HEK293 (cell line): Measurements from ENCODE around the gene WDR18.
A peak's percentile ranks its signal among the peaks of the same experiment; 100 is the strongest.

Source experiments
- CTCF ChIA-PET: fragments of 350-600 bp; formaldehyde crosslinking; extraction: SDS; loops from one replicate; lab custom pipeline; 2021; ENCODE audit warnings: antibody characterized with exemption; lab: Yijun Ruan, JAX
- POLR2A ChIA-PET: fragments of 300-600 bp; formaldehyde crosslinking; extraction: SDS; loops from one replicate; lab custom pipeline; 2020; ENCODE audit warnings: antibody characterized with exemption, inconsistent platforms; lab: Yijun Ruan, JAX
- H3K27ac ChIP-seq: fragments of 200-500 bp; sonication (Bioruptor generic); 2 replicates; pipeline ENCODE4 v1.5.1; 2014; ENCODE audit warnings: low read depth, low read length, control low read depth, inconsistent platforms; ENCODE audit errors: extremely low read depth
- H3K36me3 ChIP-seq, 2 experiments: fragments of 200-500 bp in 1 of 2; sonication (Bioruptor generic) in 1 of 2; 1 replicate in 1 of 2; 2 replicates in 1 of 2; pipeline ENCODE4 v1.5.1; 2014 to 2017; ENCODE audit warnings: inconsistent platforms in 2 of 2, low read length in 2 of 2; ENCODE audit not compliant: control insufficient read depth in 2 of 2, insufficient read depth in 1 of 2
- H3K4me1 ChIP-seq: fragments of 200-500 bp; sonication (Bioruptor generic); 2 replicates; pipeline ENCODE4 v1.5.1; 2014; ENCODE audit warnings: mild to moderate bottlenecking, low read length, inconsistent platforms; ENCODE audit not compliant: control insufficient read depth, insufficient read depth
- H3K4me3 ChIP-seq: 2 replicates; pipeline ENCODE4 v1.5.1; 2011; ENCODE audit warnings: low read depth, mild to moderate bottlenecking, control low read depth, low read length, moderate library complexity
- H3K9me3 ChIP-seq: fragments of 200-500 bp; sonication (Bioruptor generic); 2 replicates; pipeline ENCODE4 v1.5.1; 2014; ENCODE audit warnings: low read depth, low read length, inconsistent platforms; ENCODE audit not compliant: control insufficient read depth, insufficient read depth
- KLF1 ChIP-seq: fragments of 450-650 bp; formaldehyde crosslinking; IDR thresholded peaks from 2 replicates; pipeline ENCODE4 v1.5.1; 2016; ENCODE audit warnings: missing biosample characterization, missing genetic modification characterization
- KLF16 ChIP-seq: fragments of 450-650 bp; formaldehyde crosslinking; IDR thresholded peaks from 2 replicates; pipeline ENCODE4 v1.5.1; 2017; ENCODE audit warnings: missing biosample characterization, missing genetic modification characterization
- KLF8 ChIP-seq: fragments of 450-650 bp; formaldehyde crosslinking; IDR thresholded peaks from 2 replicates; pipeline ENCODE4 v1.5.1; 2016; ENCODE audit warnings: missing biosample characterization, missing genetic modification characterization
- MYNN ChIP-seq: fragments of 450-650 bp; formaldehyde crosslinking; IDR thresholded peaks from 2 replicates; pipeline ENCODE4 v1.5.1; 2016; ENCODE audit warnings: missing biosample characterization, missing genetic modification characterization, borderline replicate concordance
- ZFP41 ChIP-seq: fragments of 450-650 bp; formaldehyde crosslinking; IDR thresholded peaks from 2 replicates; pipeline ENCODE4 v1.5.1; 2016; ENCODE audit warnings: missing biosample characterization, missing genetic modification characterization, borderline replicate concordance
- ZNF529 ChIP-seq: fragments of 450-650 bp; formaldehyde crosslinking; IDR thresholded peaks from 2 replicates; pipeline ENCODE4 v1.5.1; 2017; ENCODE audit warnings: missing genetic modification characterization, missing biosample characterization; ENCODE audit not compliant: insufficient replicate concordance
- ZNF558 ChIP-seq: fragments of 450-650 bp; formaldehyde crosslinking; IDR thresholded peaks from 2 replicates; pipeline ENCODE4 v1.5.1; 2016; ENCODE audit warnings: missing biosample characterization, missing genetic modification characterization
- ZNF600 ChIP-seq: fragments of 450-650 bp; formaldehyde crosslinking; IDR thresholded peaks from 2 replicates; pipeline ENCODE4 v1.5.1; 2016; ENCODE audit warnings: missing biosample characterization, missing genetic modification characterization
- ZNF658 ChIP-seq: fragments of 450-650 bp; formaldehyde crosslinking; IDR thresholded peaks from 2 replicates; pipeline ENCODE4; 2016; ENCODE audit warnings: missing biosample characterization, missing genetic modification characterization
- ZNF791 ChIP-seq: fragments of 450-650 bp; formaldehyde crosslinking; IDR thresholded peaks from 2 replicates; pipeline ENCODE4 v1.5.1; 2016; ENCODE audit warnings: missing biosample characterization, missing genetic modification characterization
- TF ChIP-seq, protein P1 (sequence below): fragments of 450-650 bp; formaldehyde crosslinking; IDR thresholded peaks from 2 replicates; pipeline ENCODE4 v1.5.1; 2017; ENCODE audit warnings: missing biosample characterization, missing genetic modification characterization
- TF ChIP-seq, protein P2 (sequence below): fragments of 450-650 bp; formaldehyde crosslinking; IDR thresholded peaks from 2 replicates; pipeline ENCODE4 v1.5.1; 2016; ENCODE audit warnings: missing biosample characterization, missing genetic modification characterization
- TF ChIP-seq, protein P3 (sequence below): fragments of 450-650 bp; formaldehyde crosslinking; IDR thresholded peaks from 2 replicates; pipeline ENCODE4 v1.5.1; 2016; ENCODE audit warnings: missing biosample characterization, missing genetic modification characterization
- TF ChIP-seq, protein P4 (sequence below): fragments of 450-650 bp; formaldehyde crosslinking; IDR thresholded peaks from 2 replicates; pipeline ENCODE4 v1.5.1; 2016; ENCODE audit warnings: missing biosample characterization, missing genetic modification characterization
- TF ChIP-seq, protein P5 (sequence below): fragments of 450-650 bp; formaldehyde crosslinking; IDR thresholded peaks from 2 replicates; pipeline ENCODE4 v1.5.0; 2017; ENCODE audit warnings: missing biosample characterization, missing genetic modification characterization, borderline replicate concordance
- TF ChIP-seq, protein P6 (sequence below): fragments of 450-650 bp; formaldehyde crosslinking; IDR thresholded peaks from 2 replicates; pipeline ENCODE4 v1.5.1; 2016; ENCODE audit warnings: missing biosample characterization, missing genetic modification characterization

Gene WDR18

DNA sequence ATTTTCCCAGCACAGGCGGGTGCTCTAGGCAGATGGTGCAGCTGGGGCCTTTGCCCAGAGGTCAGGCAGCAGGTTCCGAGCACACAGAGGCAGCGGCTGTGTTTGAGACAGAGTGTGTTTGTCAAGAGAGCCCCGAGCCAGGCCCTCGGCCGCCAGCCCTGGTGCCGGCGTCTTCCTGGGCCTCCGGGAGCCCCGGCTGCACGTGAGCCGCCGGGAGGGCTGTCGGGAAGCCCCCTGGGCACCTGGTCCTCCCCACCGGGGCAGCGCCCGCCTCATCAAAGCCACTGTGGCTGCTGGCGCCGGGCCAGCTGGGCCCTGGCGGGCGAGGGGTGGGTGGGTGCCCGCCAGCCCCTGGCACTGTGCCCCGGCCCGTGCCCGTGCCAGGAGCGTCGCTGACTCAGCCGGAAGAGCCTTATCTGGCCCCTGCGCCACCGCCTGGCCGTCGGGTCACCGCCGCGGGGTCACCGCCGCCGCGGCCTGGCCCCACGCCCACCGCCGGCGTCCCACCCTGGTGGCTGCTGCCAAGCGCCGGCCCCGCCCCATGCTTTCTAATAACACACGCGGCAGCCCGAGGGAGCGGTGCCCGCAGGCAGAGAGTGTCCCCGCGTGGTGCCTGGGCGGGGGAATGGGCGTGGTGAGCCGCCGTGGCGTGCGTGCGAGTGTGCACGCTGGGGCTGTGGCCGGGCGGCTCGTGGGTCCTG lies 43.4 kb upstream of the WDR18 start:
- CTCF ChIA-PET = no interaction called here
- no peaks in the 10 kb centered on the region for H3K4me1 ChIP-seq
- TF ChIP-seq ZNF529 (tag by site-specific recombination) = no peak
- TF ChIP-seq KLF1 (tag by site-specific recombination) = peak; percentile 57
- TF ChIP-seq, all 188 proteins: peak for 1
- Histone ChIP-seq H3K36me3 (peaks cover 0 to 38% of the 10 kb centered on the region in 2 experiments; a peak in 1 of 3 replicates), H3K4me3 (no peak overlapping the region), H3K27ac (no peak overlapping the region), H3K9me3 (no peaks in the 10 kb centered on the region)
- POLR2A ChIA-PET = interaction anchor here (0.6 kb wide), 1 partner anchor 26 kb away, joined by 3 read pairs; no protein-coding TSS in a partner anchor

DNA sequence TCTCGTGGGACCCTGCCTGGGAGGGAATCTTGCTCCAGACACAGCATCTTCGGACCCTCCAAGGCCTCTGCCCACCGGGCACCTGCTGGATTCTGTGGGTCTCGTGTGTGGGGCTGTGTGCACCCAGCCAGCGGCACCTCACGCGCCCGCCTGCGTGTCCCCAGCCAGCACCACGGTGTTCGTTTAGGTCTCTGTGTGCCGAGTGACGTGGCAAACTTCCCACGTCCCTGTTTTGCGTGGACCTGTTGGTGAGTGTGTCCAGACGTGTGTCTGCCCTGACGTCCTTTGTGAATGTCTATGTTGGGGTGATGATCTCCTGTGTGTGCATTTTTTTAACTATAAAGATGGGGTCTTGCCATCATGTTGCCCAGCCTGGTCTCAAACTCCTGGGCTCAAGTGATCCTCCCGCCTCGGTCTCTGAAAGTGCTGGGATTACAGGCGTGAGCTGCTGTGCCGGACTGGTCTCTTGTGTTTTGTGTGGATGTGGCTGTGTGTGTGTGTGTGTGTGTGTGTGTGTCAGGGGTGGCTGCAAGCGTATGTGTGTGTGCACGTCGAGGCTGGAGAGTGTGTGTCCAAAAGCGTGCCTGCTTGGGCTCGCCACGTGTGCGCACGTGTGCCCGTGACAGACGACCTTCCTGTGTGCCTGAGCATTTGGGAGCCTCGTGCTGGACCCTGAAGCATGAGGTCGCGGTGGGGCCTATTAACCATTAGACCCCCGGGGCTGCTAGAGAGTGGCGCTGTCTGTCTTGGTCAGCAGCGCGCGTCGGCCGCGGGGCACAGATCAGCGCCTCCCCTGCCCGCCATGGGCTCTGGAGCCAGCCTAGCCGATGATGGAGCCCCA lies 42.6 kb upstream of the WDR18 start:
- CTCF ChIA-PET = interaction anchor here (0.6 kb wide), 1 partner anchor 19 kb away, joined by 4 read pairs; no protein-coding TSS in a partner anchor
- Histone ChIP-seq H3K36me3 (peaks cover 0 to 35% of the 10 kb centered on the region in 2 experiments; a peak in 1 of 3 replicates), H3K9me3 (no peaks in the 10 kb centered on the region)
- TF ChIP-seq ZNF600 (tag by site-specific recombination) (peak; percentile 53; the same call in 1 of the 2 replicates), KLF8 (tag by site-specific recombination) (0 out of 2 replicates have a peak, but pooled peaks have one; percentile 29)
- TF ChIP-seq, protein P1, sequence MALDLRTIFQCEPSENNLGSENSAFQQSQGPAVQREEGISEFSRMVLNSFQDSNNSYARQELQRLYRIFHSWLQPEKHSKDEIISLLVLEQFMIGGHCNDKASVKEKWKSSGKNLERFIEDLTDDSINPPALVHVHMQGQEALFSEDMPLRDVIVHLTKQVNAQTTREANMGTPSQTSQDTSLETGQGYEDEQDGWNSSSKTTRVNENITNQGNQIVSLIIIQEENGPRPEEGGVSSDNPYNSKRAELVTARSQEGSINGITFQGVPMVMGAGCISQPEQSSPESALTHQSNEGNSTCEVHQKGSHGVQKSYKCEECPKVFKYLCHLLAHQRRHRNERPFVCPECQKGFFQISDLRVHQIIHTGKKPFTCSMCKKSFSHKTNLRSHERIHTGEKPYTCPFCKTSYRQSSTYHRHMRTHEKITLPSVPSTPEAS = peak; percentile 58; the same call in 1 of the 2 replicates
- TF ChIP-seq, protein P2, sequence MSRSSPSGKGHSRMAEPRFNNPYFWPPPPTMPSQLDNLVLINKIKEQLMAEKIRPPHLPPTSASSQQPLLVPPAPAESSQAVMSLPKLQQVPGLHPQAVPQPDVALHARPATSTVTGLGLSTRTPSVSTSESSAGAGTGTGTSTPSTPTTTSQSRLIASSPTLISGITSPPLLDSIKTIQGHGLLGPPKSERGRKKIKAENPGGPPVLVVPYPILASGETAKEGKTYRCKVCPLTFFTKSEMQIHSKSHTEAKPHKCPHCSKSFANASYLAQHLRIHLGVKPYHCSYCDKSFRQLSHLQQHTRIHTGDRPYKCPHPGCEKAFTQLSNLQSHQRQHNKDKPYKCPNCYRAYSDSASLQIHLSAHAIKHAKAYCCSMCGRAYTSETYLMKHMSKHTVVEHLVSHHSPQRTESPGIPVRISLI = no peak
- TF ChIP-seq, all 188 proteins: peak for 3
- H3K4me3 ChIP-seq = no peak overlapping the region
- H3K27ac ChIP-seq = no peak overlapping the region
- H3K4me1 ChIP-seq = no peaks in the 10 kb centered on the region
- POLR2A ChIA-PET = interaction anchor here (0.6 kb wide), 1 partner anchor 25 kb away, joined by 3 read pairs; no protein-coding TSS in a partner anchor

DNA sequence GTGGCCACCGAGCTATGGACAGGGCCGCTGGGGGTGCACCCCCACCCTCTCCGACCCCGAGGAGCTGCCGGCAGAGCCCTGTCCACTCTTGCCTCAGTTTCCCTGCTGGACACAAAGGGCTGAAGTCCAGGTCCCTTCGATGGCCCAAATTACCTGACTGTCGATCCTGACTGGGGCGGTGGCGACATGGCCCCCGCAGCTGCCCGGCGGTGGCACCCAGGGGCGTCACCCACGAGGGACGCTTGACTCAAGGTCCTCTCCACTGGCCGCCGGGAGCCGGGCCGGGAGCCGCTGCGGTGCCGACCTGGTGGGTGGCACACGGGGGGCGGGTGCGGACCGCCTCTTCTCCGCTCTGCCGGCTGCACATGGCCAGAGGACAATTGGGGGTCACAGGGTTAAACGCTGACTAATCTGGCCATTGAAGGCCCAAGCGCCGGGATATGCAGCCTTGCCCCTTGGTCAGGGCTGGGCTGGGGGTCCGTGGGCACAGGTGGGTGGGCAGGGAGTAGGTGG lies 42.0 kb upstream of the WDR18 start:
- H3K27ac ChIP-seq = no peak overlapping the region
- H3K36me3 ChIP-seq = peaks cover 0 to 35% of the 10 kb centered on the region in 2 experiments; a peak in 1 of 3 replicates
- ChIA-PET CTCF (interaction anchor here (0.6 kb wide), 1 partner anchor 20 kb away, joined by 4 read pairs; no protein-coding TSS in a partner anchor), POLR2A (interaction anchor here (0.5 kb wide), 1 partner anchor 24 kb away, joined by 3 read pairs; no protein-coding TSS in a partner anchor)
- no peaks in the 10 kb centered on the region for H3K4me1 ChIP-seq
- H3K4me3 ChIP-seq = no peak overlapping the region
- no peaks in the 10 kb centered on the region for H3K9me3 ChIP-seq
- no peak for TF ChIP-seq ZNF658 (tag by site-specific recombination)
- TF ChIP-seq KLF1 (tag by site-specific recombination) = no peak
- TF ChIP-seq, protein P3, sequence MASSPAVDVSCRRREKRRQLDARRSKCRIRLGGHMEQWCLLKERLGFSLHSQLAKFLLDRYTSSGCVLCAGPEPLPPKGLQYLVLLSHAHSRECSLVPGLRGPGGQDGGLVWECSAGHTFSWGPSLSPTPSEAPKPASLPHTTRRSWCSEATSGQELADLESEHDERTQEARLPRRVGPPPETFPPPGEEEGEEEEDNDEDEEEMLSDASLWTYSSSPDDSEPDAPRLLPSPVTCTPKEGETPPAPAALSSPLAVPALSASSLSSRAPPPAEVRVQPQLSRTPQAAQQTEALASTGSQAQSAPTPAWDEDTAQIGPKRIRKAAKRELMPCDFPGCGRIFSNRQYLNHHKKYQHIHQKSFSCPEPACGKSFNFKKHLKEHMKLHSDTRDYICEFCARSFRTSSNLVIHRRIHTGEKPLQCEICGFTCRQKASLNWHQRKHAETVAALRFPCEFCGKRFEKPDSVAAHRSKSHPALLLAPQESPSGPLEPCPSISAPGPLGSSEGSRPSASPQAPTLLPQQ (tag by site-specific recombination) = no peak
- no peak for TF ChIP-seq ZNF791 (tag by site-specific recombination)
- TF ChIP-seq, protein P4, sequence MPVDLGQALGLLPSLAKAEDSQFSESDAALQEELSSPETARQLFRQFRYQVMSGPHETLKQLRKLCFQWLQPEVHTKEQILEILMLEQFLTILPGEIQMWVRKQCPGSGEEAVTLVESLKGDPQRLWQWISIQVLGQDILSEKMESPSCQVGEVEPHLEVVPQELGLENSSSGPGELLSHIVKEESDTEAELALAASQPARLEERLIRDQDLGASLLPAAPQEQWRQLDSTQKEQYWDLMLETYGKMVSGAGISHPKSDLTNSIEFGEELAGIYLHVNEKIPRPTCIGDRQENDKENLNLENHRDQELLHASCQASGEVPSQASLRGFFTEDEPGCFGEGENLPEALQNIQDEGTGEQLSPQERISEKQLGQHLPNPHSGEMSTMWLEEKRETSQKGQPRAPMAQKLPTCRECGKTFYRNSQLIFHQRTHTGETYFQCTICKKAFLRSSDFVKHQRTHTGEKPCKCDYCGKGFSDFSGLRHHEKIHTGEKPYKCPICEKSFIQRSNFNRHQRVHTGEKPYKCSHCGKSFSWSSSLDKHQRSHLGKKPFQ (tag by site-specific recombination) = no peak
- TF ChIP-seq ZFP41 (tag by site-specific recombination) = no peak
- TF ChIP-seq, protein P5, sequence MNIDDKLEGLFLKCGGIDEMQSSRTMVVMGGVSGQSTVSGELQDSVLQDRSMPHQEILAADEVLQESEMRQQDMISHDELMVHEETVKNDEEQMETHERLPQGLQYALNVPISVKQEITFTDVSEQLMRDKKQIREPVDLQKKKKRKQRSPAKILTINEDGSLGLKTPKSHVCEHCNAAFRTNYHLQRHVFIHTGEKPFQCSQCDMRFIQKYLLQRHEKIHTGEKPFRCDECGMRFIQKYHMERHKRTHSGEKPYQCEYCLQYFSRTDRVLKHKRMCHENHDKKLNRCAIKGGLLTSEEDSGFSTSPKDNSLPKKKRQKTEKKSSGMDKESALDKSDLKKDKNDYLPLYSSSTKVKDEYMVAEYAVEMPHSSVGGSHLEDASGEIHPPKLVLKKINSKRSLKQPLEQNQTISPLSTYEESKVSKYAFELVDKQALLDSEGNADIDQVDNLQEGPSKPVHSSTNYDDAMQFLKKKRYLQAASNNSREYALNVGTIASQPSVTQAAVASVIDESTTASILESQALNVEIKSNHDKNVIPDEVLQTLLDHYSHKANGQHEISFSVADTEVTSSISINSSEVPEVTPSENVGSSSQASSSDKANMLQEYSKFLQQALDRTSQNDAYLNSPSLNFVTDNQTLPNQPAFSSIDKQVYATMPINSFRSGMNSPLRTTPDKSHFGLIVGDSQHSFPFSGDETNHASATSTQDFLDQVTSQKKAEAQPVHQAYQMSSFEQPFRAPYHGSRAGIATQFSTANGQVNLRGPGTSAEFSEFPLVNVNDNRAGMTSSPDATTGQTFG (tag by site-specific recombination) = no peak
- no peak for TF ChIP-seq KLF16 (tag by site-specific recombination)
- no peak for TF ChIP-seq MYNN (tag by site-specific recombination)
- TF ChIP-seq, protein P6, sequence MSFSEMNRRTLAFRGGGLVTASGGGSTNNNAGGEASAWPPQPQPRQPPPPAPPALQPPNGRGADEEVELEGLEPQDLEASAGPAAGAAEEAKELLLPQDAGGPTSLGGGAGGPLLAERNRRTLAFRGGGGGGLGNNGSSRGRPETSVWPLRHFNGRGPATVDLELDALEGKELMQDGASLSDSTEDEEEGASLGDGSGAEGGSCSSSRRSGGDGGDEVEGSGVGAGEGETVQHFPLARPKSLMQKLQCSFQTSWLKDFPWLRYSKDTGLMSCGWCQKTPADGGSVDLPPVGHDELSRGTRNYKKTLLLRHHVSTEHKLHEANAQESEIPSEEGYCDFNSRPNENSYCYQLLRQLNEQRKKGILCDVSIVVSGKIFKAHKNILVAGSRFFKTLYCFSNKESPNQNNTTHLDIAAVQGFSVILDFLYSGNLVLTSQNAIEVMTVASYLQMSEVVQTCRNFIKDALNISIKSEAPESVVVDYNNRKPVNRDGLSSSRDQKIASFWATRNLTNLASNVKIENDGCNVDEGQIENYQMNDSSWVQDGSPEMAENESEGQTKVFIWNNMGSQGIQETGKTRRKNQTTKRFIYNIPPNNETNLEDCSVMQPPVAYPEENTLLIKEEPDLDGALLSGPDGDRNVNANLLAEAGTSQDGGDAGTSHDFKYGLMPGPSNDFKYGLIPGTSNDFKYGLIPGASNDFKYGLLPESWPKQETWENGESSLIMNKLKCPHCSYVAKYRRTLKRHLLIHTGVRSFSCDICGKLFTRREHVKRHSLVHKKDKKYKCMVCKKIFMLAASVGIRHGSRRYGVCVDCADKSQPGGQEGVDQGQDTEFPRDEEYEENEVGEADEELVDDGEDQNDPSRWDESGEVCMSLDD (tag by site-specific recombination) = no peak
- TF ChIP-seq ZNF558 (tag by site-specific recombination) = no peak
